Muscle layer of colon (tissue), 2 donors: Measurements from ENCODE around the gene RRBP1.

Experiments used
- H3K27ac ChIP-seq: one replicate; pipeline ENCODE4 v1.7.0; 2013; ENCODE audit warnings: low read depth, mild to moderate bottlenecking, low read length, moderate library complexity
- H3K27me3 ChIP-seq, 2 donors: one replicate each; pipeline ENCODE4 v1.7.0; 2013; ENCODE audit warnings: low read length in 2 of 2, mild to moderate bottlenecking in 2 of 2; ENCODE audit not compliant: insufficient read depth in 2 of 2, control insufficient read depth in 1 of 2
- H3K36me3 ChIP-seq: one replicate; pipeline ENCODE4 v1.7.0; 2013; ENCODE audit warnings: mild to moderate bottlenecking, low read length; ENCODE audit not compliant: insufficient read depth
- H3K4me1 ChIP-seq: one replicate; pipeline ENCODE4 v1.7.0; 2013; ENCODE audit warnings: mild to moderate bottlenecking, low read length; ENCODE audit not compliant: insufficient read depth
- H3K4me3 ChIP-seq, 2 donors: one replicate each; pipeline ENCODE4 v1.7.0; 2013; ENCODE audit warnings: low read length in 2 of 2, low read depth in 1 of 2, mild to moderate bottlenecking in 1 of 2, moderate library complexity in 1 of 2
- H3K9ac ChIP-seq: one replicate; pipeline ENCODE4 v1.7.0; 2013; ENCODE audit warnings: low read length
- H3K9me3 ChIP-seq: one replicate; pipeline ENCODE4 v1.7.0; 2013; ENCODE audit warnings: mild to moderate bottlenecking, low read length
- donor health status: abdominal sarcoma.
- donor health status: Adenocarcinoma of cecum.

Gene RRBP1

DNA sequence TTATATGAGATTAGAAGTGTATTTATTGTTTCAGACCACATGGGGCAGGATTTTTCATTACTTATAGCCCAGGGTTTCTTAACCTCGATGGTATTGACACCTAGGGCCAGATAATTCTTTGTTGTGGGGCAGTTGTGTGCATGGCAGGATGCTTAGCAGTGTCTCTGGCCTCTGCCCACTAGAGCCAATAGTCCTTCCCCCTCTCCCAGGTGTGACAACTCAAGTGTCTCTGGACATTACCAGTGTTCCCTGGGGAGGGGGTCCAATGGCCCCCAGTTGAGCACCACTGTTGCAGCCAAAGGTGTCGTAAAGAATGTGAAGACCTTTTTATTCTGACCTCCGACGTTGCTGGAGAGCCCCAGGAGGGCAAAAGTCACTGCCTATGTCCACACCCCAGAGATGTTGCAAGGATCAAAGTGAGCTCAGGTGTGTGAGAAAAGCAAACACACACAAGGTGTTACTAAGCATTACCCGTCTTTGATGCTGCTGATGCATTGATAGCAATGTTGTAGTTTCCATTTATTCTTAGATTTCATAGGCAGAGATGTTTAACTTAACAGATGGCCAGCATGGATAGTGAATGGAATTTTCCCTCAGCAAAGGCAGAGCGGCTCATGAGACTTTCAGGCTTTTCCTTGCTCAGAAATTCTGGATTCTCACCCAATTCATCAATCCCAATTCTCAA lies 39.9 kb upstream of the RRBP1 start:
- no peaks in the 10 kb centered on the region for H3K36me3 ChIP-seq
- no peak overlapping the region for H3K9ac ChIP-seq
- H3K27ac ChIP-seq, result no peak overlapping the region
- no peak overlapping the region for H3K4me3 ChIP-seq
- H3K4me1 ChIP-seq, result no peaks in the 10 kb centered on the region
- H3K27me3 ChIP-seq, result no peaks in the 10 kb centered on the region
- H3K9me3 ChIP-seq, result no peaks in the 10 kb centered on the region

- Histone ChIP-seq H3K4me3 (no peak overlapping the region), H3K27ac (no peak overlapping the region), H3K27me3 (no peaks in the 10 kb centered on the region), H3K4me1 (no peaks in the 10 kb centered on the region), H3K9ac (no peak overlapping the region), H3K36me3 (no peaks in the 10 kb centered on the region), H3K9me3 (no peaks in the 10 kb centered on the region)
Observed at GRCh38 chr20:17720755-17721154, 38.7 kb upstream of the RRBP1 start.

DNA sequence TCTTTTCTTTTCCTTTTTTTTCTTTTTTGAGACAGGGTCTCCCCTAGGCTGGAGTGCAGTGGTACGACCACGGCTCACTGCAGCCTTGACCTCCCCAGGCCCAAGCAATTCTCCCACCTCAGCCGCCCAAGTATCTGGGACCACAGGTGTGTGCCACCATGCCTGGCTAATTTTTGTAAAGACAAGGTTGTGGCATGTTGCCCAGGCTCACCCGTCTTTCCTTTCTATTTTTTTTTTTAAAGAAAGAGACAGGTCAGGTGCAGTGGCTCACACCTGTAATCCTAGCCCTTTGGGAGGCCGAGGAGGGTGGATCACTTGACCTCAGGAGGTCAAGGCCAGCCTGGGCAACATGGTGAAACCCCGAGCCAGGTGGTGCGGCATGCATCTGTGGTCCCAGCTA lies 34.3 kb upstream of the RRBP1 start:
- Histone ChIP-seq H3K9me3 (no peaks in the 10 kb centered on the region), H3K4me1 (no peaks in the 10 kb centered on the region), H3K4me3 (no peak overlapping the region), H3K9ac (no peak overlapping the region), H3K36me3 (no peaks in the 10 kb centered on the region), H3K27me3 (no peaks in the 10 kb centered on the region), H3K27ac (no peak overlapping the region)

DNA sequence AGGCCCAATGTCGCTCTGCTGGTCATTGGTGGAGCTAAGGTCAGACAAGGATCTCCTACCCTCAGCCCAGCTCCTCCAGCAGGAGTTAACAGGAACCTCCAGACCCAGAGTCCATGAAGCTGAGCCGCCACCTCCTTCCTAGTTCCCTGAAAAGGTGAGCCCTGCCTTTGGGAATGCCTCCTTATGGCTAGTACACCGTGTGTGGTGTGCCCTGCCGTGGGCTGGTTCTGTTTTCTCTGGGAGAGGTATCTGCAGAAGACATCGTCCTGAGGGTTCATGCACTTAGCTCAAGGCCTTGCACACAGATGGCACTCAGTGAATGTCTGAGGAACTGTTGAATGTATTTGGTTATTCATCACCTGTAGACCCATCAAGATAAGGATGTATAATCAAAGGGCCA lies 33.0 kb upstream of the RRBP1 start:
- Histone ChIP-seq H3K27ac (no peak overlapping the region), H3K4me1 (peaks cover 8% of the 10 kb centered on the region), H3K36me3 (no peaks in the 10 kb centered on the region), H3K4me3 (no peak overlapping the region), H3K27me3 (no peaks in the 10 kb centered on the region), H3K9me3 (no peaks in the 10 kb centered on the region), H3K9ac (no peak overlapping the region)

- Histone ChIP-seq H3K4me3 (no peak overlapping the region), H3K9me3 (no peaks in the 10 kb centered on the region), H3K9ac (no peak overlapping the region), H3K36me3 (no peaks in the 10 kb centered on the region), H3K27ac (no peak overlapping the region), H3K27me3 (no peaks in the 10 kb centered on the region), H3K4me1 (peaks cover 10% of the 10 kb centered on the region)
Observed at GRCh38 chr20:17714597-17714996, 32.6 kb upstream of the RRBP1 start.

GRCh38 chr20:17712708-17713107 lies 30.7 kb upstream of the RRBP1 start:
- Histone ChIP-seq H3K9ac (no peak overlapping the region), H3K4me3 (no peak overlapping the region), H3K36me3 (no peaks in the 10 kb centered on the region), H3K27me3 (no peaks in the 10 kb centered on the region), H3K9me3 (no peaks in the 10 kb centered on the region), H3K4me1 (peaks cover 10% of the 10 kb centered on the region), H3K27ac (no peak overlapping the region)

GRCh38 chr20:17712201-17712600 lies 30.2 kb upstream of the RRBP1 start:
- H3K27ac ChIP-seq, result no peak overlapping the region
- no peaks in the 10 kb centered on the region for H3K27me3 ChIP-seq
- no peaks in the 10 kb centered on the region for H3K9me3 ChIP-seq
- H3K9ac ChIP-seq, result no peak overlapping the region
- H3K4me1 ChIP-seq, result peaks cover 10% of the 10 kb centered on the region
- H3K4me3 ChIP-seq, result no peak overlapping the region
- H3K36me3 ChIP-seq, result no peaks in the 10 kb centered on the region

- no peaks in the 10 kb centered on the region for H3K27me3 ChIP-seq
- H3K27ac ChIP-seq, result no peak overlapping the region
- H3K4me1 ChIP-seq, result peaks cover 10% of the 10 kb centered on the region
- no peak overlapping the region for H3K4me3 ChIP-seq
- H3K9ac ChIP-seq, result no peak overlapping the region
- H3K36me3 ChIP-seq, result no peaks in the 10 kb centered on the region
- H3K9me3 ChIP-seq, result no peaks in the 10 kb centered on the region
Observed at GRCh38 chr20:17711267-17711627, 29.2 kb upstream of the RRBP1 start.

DNA sequence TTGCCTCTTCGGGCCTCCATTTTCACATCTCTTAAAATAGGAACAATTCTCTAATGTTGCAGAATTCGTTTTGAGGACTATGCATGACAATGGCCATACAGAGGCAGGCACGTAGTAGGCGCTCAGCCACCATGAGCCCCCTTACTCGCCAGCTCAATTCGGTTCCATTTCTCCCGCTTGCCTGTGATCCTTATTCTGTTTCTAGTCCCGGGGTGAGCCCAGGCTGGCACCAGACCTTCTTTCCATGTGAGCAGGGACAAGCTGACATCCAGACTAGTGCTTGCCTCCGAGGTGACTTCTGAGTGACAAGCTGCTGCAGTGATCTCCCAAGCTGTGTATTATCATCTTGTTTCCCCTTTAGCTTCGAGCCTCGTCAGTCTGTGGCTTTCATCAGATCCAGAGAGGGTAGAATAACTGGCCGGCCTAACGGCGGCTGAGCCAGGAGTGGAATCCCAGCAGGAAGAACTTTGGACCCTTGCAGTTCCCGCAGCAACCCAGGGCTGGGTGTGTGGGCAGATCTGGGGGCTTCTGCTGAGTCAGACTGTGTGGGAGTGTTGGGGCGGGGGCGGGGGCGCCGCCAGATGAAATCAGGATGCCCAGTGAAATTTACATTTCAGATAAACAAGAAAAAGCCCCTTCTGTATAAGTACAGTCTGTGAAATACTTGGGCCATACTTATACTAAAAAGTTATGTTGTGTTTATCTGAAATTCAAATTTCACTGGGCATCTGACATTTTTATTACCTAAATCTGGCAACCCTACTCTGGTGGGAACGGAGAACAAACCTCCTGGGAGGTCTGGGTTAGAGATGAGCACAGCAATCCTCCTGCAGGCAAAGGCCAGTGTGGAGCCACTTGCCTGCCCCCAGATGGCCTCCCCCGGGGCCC lies 28.6 kb upstream of the RRBP1 start:
- H3K27me3 ChIP-seq, result no peaks in the 10 kb centered on the region
- H3K9me3 ChIP-seq, result no peaks in the 10 kb centered on the region
- no peak overlapping the region for H3K9ac ChIP-seq
- H3K4me3 ChIP-seq, result no peak overlapping the region
- no peak overlapping the region for H3K27ac ChIP-seq
- H3K36me3 ChIP-seq, result no peaks in the 10 kb centered on the region
- peaks cover 10% of the 10 kb centered on the region for H3K4me1 ChIP-seq

DNA sequence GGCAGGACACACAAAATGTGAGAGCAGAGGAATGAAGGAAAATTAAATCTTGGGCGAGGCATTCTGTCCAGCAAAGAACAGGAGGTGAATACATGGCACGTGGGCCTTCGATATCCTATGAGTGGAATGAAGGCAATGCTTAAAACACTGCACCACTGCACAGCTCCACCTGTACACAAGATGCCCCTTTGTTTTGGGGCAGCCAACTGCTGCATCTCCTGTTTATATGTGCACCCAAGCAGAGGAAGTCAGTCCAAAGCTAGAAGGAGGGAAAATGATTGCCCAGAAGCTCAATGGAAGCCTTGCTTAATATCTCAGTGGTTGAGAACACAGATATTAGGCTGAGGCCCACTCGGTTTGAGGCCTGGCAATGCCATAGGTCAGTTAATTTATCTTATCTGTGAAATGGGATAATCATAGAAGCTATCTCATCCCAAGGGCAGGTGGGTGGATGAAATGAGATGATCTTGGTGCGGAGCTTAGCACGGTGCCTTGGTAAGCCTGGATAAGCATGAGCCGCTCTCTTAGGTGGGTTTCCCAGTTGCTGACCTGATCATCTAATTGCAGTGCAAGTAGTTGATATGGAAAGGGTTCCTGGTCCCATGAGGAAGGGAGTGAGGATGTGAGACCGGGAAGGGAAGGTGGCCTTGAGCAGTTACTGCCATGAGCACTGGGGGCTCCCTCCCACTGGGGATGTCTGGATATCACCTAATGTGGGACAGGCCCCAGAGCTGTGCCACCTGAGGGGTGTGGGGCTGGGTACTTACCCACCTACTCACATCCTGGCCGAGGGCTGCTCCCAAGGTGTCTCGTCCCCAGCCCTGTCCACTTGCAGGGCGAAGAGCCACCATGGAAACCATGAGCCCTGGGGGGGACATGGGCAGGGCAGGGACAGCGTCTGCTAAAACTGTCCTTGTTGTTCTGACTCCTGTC lies 27.6 kb upstream of the RRBP1 start:
- H3K4me3 ChIP-seq, result no peak overlapping the region
- H3K4me1 ChIP-seq, result peaks cover 10% of the 10 kb centered on the region
- H3K27ac ChIP-seq, result no peak overlapping the region
- H3K9ac ChIP-seq, result no peak overlapping the region
- H3K36me3 ChIP-seq, result no peaks in the 10 kb centered on the region
- no peaks in the 10 kb centered on the region for H3K27me3 ChIP-seq
- H3K9me3 ChIP-seq, result no peaks in the 10 kb centered on the region

DNA sequence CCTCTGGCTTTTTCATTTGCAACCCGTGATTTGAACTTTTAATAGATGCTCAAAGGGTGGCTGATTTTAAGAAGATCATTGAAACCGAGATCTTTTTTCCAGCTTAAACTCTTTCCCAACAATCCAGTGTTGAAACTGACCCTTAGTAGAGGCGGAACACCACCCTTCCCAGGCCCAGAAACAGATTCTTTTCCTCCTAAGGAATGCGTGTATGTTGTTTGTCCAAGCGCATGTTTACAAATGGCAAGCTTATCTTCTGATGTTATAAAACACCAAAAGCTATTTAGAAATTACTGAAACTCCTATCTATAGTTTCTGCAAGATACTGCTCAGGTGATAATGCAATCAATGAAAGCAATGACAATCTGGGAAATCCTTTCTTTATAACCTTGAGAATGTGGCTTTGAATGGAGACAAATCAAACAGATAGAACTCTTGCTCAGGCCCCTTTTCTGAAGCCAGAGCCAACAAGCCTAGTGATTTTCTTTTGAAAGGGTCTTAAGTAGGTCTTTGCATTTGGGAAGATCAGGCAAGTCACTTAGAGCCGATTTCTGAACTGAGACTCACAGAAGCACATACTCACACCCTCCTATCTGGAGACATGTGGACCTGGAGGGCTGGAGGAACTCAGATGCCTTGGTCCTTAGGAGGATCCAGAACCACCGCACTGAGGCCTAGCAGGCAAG lies 26.8 kb upstream of the RRBP1 start:
- no peaks in the 10 kb centered on the region for H3K27me3 ChIP-seq
- H3K36me3 ChIP-seq, result no peaks in the 10 kb centered on the region
- no peak overlapping the region for H3K27ac ChIP-seq
- H3K4me1 ChIP-seq, result peaks cover 10% of the 10 kb centered on the region
- H3K9me3 ChIP-seq, result no peaks in the 10 kb centered on the region
- no peak overlapping the region for H3K9ac ChIP-seq
- no peak overlapping the region for H3K4me3 ChIP-seq
